ENCODE measurements around the gene MROH9.

MROH9 gene

DNA sequence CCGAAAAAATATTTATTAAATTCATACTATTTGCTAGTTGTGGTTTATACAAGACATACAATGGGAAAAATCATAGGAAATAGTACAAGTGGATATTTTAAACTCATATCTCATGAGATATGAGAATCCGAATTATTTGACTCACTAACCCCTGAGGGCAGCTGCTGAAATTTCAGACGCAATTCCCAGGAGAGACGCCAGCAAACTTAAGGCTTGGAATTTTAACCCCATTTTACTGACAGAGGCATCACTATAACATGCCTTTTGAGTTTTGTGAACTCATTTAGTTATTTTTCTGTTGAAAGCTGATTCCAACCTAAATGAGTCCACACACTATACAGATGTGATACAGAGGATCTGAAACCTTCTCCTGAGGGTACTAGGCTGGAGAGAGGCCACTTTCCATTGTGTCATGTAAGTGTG is 5.9 kb upstream of the MROH9 start:
- H4K8ac ChIP-seq (ENCODE audit: low read length): no peak overlapping the region
- no peak overlapping the region for H3K4me2 ChIP-seq (ENCODE audit: low read length, poor library complexity, severe bottlenecking)

DNA sequence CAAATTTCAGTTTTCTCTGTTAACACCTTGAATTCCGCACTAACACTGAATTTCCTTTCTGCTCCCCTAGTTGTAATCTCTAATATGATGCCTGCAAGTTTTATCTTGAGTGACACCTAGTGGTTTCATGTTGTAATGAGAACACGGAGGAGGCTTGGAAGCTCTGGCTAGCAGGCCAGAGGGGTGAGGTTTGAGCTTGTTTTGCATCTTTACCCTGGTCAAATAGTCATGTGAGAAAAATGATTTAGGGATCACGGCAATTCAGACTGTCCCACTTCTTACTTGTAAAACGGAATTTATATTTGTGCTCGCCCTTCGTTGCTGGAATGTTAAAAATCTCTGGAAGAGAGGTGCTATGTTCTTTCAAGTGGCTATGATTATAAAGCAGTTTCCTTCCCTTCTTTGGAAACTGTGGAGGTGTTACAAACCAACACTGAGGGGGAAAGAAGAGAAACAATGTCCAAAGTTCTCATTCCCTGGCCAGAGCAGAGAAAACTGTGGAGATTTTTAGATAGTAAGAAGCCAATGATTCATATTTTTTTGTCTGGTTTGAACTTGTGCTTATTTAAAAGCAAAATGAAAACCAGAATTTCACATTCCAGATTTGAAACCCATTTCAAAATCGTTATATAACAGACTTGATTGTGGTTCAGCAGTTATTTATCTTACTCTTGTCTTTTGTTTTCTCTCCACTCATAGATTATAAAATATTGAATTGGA is 5.3 kb upstream of the MROH9 start:
- no peak overlapping the region for H4K8ac ChIP-seq (ENCODE audit: low read length)
- peak; percentile 63 for DNase-seq
- H3K9me3 ChIP-seq (ENCODE audit: control insufficient read depth, low read length): no peaks in the 10 kb centered on the region
- H2AK5ac ChIP-seq (ENCODE audit: low read length, severe bottlenecking): no peak overlapping the region
- H3K27me3 ChIP-seq (ENCODE audit: control insufficient read depth in 1 of 2, insufficient read depth in 1 of 2, low read length in 2 of 2): peaks cover 0 to 5% of the 10 kb centered on the region in 2 experiments
- H3K79me1 ChIP-seq (replicated peaks; ENCODE audit: low read length, poor library complexity, severe bottlenecking): no peaks in the 10 kb centered on the region
- H3K23ac ChIP-seq (ENCODE audit: low read length in 2 of 2): no peak overlapping the region
- H3K4me1 ChIP-seq (ENCODE audit: control insufficient read depth, insufficient read depth, low read depth, low read length): no peaks in the 10 kb centered on the region
- under 1% methylated on average over 5 of the region's 7 CpGs for WGBS
- H2BK5ac ChIP-seq (ENCODE audit: low read depth, low read length, poor library complexity, severe bottlenecking): no peak overlapping the region
- H3K4me3 ChIP-seq (ENCODE audit: insufficient read depth in 1 of 2, low read depth in 1 of 2, low read length in 2 of 2): peak overlapping the region in 1 of 2 experiments; percentile 45
- no peak overlapping the region for H2BK15ac ChIP-seq (ENCODE audit: low read depth, poor library complexity, severe bottlenecking)
- no peak overlapping the region for H3K4ac ChIP-seq (ENCODE audit: low read depth in 1 of 2, low read length in 2 of 2)
- no peak overlapping the region for H4K91ac ChIP-seq (ENCODE audit: low read length)
- no peak overlapping the region for H3K27ac ChIP-seq (ENCODE audit: low read length, poor library complexity, severe bottlenecking)
- no peak overlapping the region for H2BK120ac ChIP-seq (ENCODE audit: low read depth, low read length)
- no peak overlapping the region for H3K4me2 ChIP-seq (ENCODE audit: low read length, poor library complexity, severe bottlenecking)
- H3K9ac ChIP-seq (ENCODE audit: low read length): peak overlapping the region; percentile 85
- no peak overlapping the region for H2AFZ ChIP-seq (ENCODE audit: low read depth, low read length)
- no peak overlapping the region for H2BK12ac ChIP-seq (ENCODE audit: low read length in 2 of 2)
- H3K14ac ChIP-seq (ENCODE audit: low read length in 2 of 2): no peak overlapping the region
- no peaks in the 10 kb centered on the region for H3K36me3 ChIP-seq (ENCODE audit: control insufficient read depth in 1 of 2, insufficient read depth in 2 of 2, low read depth in 1 of 2, low read length in 2 of 2)
- H3K18ac ChIP-seq (ENCODE audit: low read depth in 1 of 2, low read length in 2 of 2): no peak overlapping the region

More for the DNA sequence above, 5.9 kb upstream of the MROH9 start:
- H2AFZ ChIP-seq (ENCODE audit: low read depth, low read length): no peak overlapping the region
- H2BK12ac ChIP-seq (ENCODE audit: low read length in 2 of 2): no peak overlapping the region
- H3K4me1 ChIP-seq (ENCODE audit: control insufficient read depth, insufficient read depth, low read depth, low read length): no peaks in the 10 kb centered on the region
- H3K27ac ChIP-seq (ENCODE audit: low read length, poor library complexity, severe bottlenecking): no peak overlapping the region
- H2BK120ac ChIP-seq (ENCODE audit: low read depth, low read length): no peak overlapping the region
- H3K14ac ChIP-seq (ENCODE audit: low read length in 2 of 2): no peak overlapping the region
- no peak overlapping the region for H2AK5ac ChIP-seq (ENCODE audit: low read length, severe bottlenecking)
- H3K9ac ChIP-seq (ENCODE audit: low read length): peak overlapping the region; percentile 85
- 57% methylated on average over 3 of the region's 4 CpGs for WGBS
- H3K18ac ChIP-seq (ENCODE audit: low read depth in 1 of 2, low read length in 2 of 2): no peak overlapping the region
- H3K27me3 ChIP-seq (ENCODE audit: control insufficient read depth in 1 of 2, insufficient read depth in 1 of 2, low read length in 2 of 2): peaks cover 0 to 5% of the 10 kb centered on the region in 2 experiments
- H3K4me3 ChIP-seq (ENCODE audit: insufficient read depth in 1 of 2, low read depth in 1 of 2, low read length in 2 of 2): peak overlapping the region in 1 of 2 experiments; percentile 45
- no peaks in the 10 kb centered on the region for H3K36me3 ChIP-seq (ENCODE audit: control insufficient read depth in 1 of 2, insufficient read depth in 2 of 2, low read depth in 1 of 2, low read length in 2 of 2)
- no peak overlapping the region for H2BK5ac ChIP-seq (ENCODE audit: low read depth, low read length, poor library complexity, severe bottlenecking)
- H4K91ac ChIP-seq (ENCODE audit: low read length): no peak overlapping the region
- DNase-seq: no peak
- H3K79me1 ChIP-seq (replicated peaks; ENCODE audit: low read length, poor library complexity, severe bottlenecking): no peaks in the 10 kb centered on the region
- H3K9me3 ChIP-seq (ENCODE audit: control insufficient read depth, low read length): peaks cover under 1% of the 10 kb centered on the region
- H2BK15ac ChIP-seq (ENCODE audit: low read depth, poor library complexity, severe bottlenecking): no peak overlapping the region
- H3K4ac ChIP-seq (ENCODE audit: low read depth in 1 of 2, low read length in 2 of 2): no peak overlapping the region
- H3K23ac ChIP-seq (ENCODE audit: low read length in 2 of 2): no peak overlapping the region

GRCh38 chr1:170931650-170932049 is 3.7 kb upstream of the MROH9 start:
- H4K91ac ChIP-seq (ENCODE audit: low read length): no peak overlapping the region
- no peak overlapping the region for H4K8ac ChIP-seq (ENCODE audit: low read length)
- no peak overlapping the region for H3K18ac ChIP-seq (ENCODE audit: low read depth in 1 of 2, low read length in 2 of 2)
- H3K4me3 ChIP-seq (ENCODE audit: insufficient read depth in 1 of 2, low read depth in 1 of 2, low read length in 2 of 2): no peak overlapping the region
- H3K14ac ChIP-seq (ENCODE audit: low read length in 2 of 2): no peak overlapping the region
- no peak overlapping the region for H3K4me2 ChIP-seq (ENCODE audit: low read length, poor library complexity, severe bottlenecking)
- no peak for DNase-seq
- no peaks in the 10 kb centered on the region for H3K79me1 ChIP-seq (replicated peaks; ENCODE audit: low read length, poor library complexity, severe bottlenecking)
- WGBS: 86% methylated on average over 2 of the region's 2 CpGs
- H2BK15ac ChIP-seq (ENCODE audit: low read depth, poor library complexity, severe bottlenecking): no peak overlapping the region
- peaks cover 0 to 5% of the 10 kb centered on the region in 2 experiments for H3K27me3 ChIP-seq (ENCODE audit: control insufficient read depth in 1 of 2, insufficient read depth in 1 of 2, low read length in 2 of 2)
- no peak overlapping the region for H2BK5ac ChIP-seq (ENCODE audit: low read depth, low read length, poor library complexity, severe bottlenecking)
- H3K4ac ChIP-seq (ENCODE audit: low read depth in 1 of 2, low read length in 2 of 2): no peak overlapping the region
- H3K36me3 ChIP-seq (ENCODE audit: control insufficient read depth in 1 of 2, insufficient read depth in 2 of 2, low read depth in 1 of 2, low read length in 2 of 2): no peaks in the 10 kb centered on the region
- H3K27ac ChIP-seq (ENCODE audit: low read length, poor library complexity, severe bottlenecking): no peak overlapping the region
- H2AK5ac ChIP-seq (ENCODE audit: low read length, severe bottlenecking): no peak overlapping the region
- no peak overlapping the region for H2BK12ac ChIP-seq (ENCODE audit: low read length in 2 of 2)
- no peak overlapping the region for H3K23ac ChIP-seq (ENCODE audit: low read length in 2 of 2)
- no peaks in the 10 kb centered on the region for H3K4me1 ChIP-seq (ENCODE audit: control insufficient read depth, insufficient read depth, low read depth, low read length)
- H3K9me3 ChIP-seq (ENCODE audit: control insufficient read depth, low read length): no peaks in the 10 kb centered on the region
- no peak overlapping the region for H2BK120ac ChIP-seq (ENCODE audit: low read depth, low read length)
- no peak overlapping the region for H2AFZ ChIP-seq (ENCODE audit: low read depth, low read length)
- H3K9ac ChIP-seq (ENCODE audit: low read length): no peak overlapping the region

- Histone ChIP-seq H2AFZ (ENCODE audit: low read depth, low read length) (no peak overlapping the region), H3K4me3 (ENCODE audit: insufficient read depth in 1 of 2, low read depth in 1 of 2, low read length in 2 of 2) (no peak overlapping the region), H2AK5ac (ENCODE audit: low read length, severe bottlenecking) (no peak overlapping the region), H3K4me2 (ENCODE audit: low read length, poor library complexity, severe bottlenecking) (no peak overlapping the region), H3K27me3 (ENCODE audit: control insufficient read depth in 1 of 2, insufficient read depth in 1 of 2, low read length in 2 of 2) (peaks cover 0 to 5% of the 10 kb centered on the region in 2 experiments), H3K14ac (ENCODE audit: low read length in 2 of 2) (no peak overlapping the region), H2BK5ac (ENCODE audit: low read depth, low read length, poor library complexity, severe bottlenecking) (no peak overlapping the region), H2BK12ac (ENCODE audit: low read length in 2 of 2) (no peak overlapping the region), H2BK15ac (ENCODE audit: low read depth, poor library complexity, severe bottlenecking) (no peak overlapping the region), H3K79me1 (replicated peaks; ENCODE audit: low read length, poor library complexity, severe bottlenecking) (no peaks in the 10 kb centered on the region), H3K4ac (ENCODE audit: low read depth in 1 of 2, low read length in 2 of 2) (no peak overlapping the region), H3K9me3 (ENCODE audit: control insufficient read depth, low read length) (no peaks in the 10 kb centered on the region), H3K36me3 (ENCODE audit: control insufficient read depth in 1 of 2, insufficient read depth in 2 of 2, low read depth in 1 of 2, low read length in 2 of 2) (no peaks in the 10 kb centered on the region), H4K8ac (ENCODE audit: low read length) (no peak overlapping the region), H3K18ac (ENCODE audit: low read depth in 1 of 2, low read length in 2 of 2) (no peak overlapping the region), H3K4me1 (ENCODE audit: control insufficient read depth, insufficient read depth, low read depth, low read length) (no peaks in the 10 kb centered on the region), H3K9ac (ENCODE audit: low read length) (no peak overlapping the region), H2BK120ac (ENCODE audit: low read depth, low read length) (no peak overlapping the region), H3K27ac (ENCODE audit: low read length, poor library complexity, severe bottlenecking) (no peak overlapping the region), H3K23ac (ENCODE audit: low read length in 2 of 2) (no peak overlapping the region), H4K91ac (ENCODE audit: low read length) (no peak overlapping the region)
- WGBS: 79% methylated on average over 3 of the region's 3 CpGs
- no peak for DNase-seq
Observed at GRCh38 chr1:170932236-170932635, 3.1 kb upstream of the MROH9 start.
